Stimulated activated CD4-positive, alpha-beta T cell treated with anti-CD3 and anti-CD28 coated beads, Interleukin-4, amount 100 ng/mL, for 48 hours (primary cell): Measurements from ENCODE around the gene TKT.

ENCODE experiments used
- DNase-seq, 2 donors: peaks; one replicate each; pipeline ENCODE4 v3.0.0-alpha.2; 2020; ENCODE audit warnings: low read depth in 2 of 2

The TKT gene

DNA sequence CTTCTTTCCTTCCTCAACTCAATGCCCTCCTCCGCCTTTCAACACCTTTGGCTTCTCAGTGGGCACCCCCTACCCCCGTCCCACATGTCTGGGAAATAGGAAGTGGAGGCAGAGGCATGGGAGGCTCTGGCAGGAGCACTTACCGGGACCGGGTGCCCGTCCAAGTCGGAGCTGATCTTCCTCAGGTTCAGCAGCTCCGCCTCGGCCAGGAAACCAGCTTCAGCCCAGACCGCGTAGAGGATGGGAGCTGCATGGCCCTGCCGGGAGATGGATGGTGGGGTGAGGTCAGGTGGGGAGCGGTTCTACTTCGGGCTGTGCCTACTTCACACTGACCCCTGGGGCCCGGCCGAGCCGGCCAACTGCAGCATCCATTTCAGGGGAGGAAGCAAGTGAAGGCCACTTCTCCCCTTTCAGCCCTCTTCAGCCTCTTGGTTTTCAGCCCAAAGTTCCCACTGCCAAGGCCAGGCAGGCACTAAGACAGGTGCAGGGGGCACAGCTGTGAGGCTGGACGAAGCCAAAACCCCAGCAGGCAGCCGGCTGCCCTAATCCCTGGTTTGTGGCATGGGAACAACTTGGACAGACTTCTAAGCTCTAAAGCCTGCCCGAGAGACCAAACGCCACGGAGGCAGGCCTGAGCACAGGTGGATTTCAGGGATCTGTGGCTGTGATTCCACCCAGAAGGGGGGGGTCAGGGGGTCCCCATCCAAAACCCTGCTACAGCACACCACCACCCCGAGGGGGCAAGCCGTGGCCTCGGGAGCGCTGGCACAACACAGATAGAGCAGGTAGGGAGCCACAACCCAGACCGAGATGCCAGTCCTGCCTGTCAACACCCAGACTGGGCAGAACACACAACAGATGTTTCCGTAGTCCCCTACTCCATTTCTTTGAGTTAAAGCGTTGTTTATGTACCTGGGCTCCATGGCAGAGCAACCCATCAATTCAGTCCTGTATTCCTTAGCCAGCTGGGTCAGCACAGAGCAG, 14.5 kb downstream of the TKT start:
- no peak for DNase-seq

DNA sequence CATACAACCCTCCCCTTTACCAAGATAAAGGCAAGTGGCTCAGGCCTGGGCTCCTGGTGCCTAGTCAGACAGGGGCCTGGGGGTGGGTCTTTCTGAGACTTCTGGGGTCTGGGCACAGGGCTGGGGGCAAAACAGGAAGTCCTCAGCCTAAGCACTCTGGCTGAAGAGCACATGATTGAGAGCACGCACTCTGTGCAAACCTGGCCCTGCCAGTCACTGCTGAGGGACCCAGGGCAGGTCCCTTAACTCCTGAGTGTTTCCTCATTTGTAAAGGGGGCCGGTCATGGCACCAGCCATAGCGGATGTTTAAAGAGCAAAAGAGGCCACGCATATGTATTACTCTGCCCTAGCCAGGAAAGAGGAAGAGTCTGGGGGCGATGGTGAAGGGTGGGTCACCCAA, 16.0 kb downstream of the TKT start:
- no peak for DNase-seq

DNA sequence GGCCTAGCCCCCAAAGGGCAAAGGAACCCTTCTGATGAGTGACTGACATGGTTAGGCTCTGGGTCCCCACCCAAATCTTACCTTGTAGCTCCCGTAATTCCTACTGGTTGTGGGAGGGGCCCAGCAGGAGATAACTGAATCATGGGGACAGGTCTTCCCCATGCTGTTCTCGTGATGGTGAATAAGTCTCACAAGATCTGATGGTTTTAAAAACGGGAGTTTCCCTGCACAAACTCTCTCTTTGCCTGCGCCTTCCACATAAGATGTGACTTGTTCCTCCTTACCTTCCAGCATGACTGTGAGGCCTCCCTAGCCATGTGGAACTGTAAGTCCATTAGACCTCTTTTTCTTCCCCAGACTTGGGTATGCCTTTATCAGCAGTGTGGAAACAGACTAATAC, 16.9 kb downstream of the TKT start:
- no peak for DNase-seq

DNA sequence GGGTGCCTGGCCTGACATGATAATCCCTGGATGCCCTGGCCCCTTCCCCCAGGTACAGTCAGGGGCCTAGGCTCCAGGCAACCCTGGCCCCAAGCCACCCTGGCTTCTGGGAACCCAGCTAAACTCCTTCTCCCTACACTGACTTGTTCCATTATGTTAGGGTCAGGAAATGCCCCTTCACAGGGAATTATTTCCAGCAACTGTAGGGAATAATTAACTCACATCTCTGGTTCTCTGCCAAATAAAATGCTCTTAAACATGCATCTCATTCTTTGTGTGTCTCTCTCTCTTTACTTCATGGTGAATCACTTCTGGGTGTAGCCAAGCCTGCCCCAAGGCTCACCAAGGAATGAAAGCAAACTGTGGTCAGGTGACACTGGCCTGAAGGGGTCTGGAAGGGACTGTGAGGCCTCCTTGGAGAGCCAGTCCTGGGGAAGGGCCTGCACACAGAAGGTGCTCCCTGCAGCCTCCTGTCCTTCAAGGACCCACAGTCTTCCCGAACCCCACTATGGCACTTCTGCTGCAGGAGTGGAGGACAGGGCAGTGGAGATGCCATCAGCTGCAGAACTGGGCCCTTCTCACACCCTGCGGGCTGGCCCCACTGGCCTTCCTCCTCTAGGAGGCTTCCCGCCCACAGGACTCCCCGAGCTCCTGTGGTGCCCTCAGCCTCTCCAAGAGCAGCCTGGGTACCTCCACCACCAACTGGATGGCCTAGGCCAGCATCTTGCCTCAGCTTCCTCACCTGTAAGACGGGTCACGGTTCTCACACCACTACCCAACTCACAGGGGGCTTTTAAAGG, 17.6 kb downstream of the TKT start:
- DNase-seq = no peak

DNA sequence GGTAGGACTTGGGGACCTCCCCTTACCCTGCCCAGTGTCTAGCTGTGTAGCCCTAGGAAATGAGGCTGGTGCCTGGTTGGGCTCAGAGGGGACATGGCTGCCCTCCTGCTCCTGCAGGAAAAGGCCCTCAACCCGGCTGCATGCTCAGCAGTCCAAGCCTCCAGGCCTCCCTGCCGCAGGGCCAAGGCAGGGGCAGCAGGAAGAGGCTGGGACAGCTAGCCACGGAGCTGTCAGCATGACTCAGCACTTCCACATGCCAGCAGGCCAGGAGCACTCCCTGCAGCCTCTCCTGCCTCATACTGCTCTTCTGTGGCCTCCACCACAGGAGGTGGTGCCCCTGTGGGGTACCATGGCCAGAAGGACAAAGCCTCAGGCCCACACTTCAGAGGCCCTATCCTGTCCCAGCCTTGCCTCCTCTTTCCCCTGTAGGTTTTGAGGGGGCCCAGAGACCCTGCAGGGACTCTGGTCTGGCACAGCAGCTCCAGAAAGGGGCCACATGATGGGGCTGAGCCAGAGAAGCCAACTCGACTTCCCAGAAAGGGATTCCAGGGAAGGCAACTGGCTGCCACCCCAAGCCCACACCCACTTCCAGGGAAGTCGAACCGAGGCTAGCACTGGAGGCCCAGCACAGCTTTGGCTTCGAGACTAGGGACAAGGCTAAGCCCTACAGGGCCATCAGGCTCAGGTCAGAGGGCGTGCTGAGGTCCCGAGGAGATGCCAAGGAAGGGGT, 19.5 kb downstream of the TKT start:
- no peak for DNase-seq

DNA sequence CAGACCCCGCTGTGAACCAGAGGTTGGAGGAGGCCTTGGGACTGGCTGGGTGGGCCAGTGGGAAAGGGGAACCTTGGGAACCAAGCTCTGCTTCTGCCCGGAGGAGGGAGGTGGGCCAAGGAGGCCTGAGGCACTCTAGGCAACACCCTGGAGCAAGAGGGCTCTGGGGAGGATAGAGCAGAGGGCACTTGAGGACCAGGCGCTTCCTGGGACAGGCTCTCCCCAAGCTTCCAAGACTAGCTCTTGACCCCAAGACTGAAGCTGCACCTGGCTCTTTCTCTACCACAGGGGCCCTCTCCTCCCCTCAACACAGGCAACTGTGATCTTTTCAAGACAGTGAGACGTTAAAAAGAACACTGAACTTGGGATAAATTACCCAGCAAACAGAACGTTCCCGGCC, 20.3 kb downstream of the TKT start:
- DNase-seq = no peak

DNA sequence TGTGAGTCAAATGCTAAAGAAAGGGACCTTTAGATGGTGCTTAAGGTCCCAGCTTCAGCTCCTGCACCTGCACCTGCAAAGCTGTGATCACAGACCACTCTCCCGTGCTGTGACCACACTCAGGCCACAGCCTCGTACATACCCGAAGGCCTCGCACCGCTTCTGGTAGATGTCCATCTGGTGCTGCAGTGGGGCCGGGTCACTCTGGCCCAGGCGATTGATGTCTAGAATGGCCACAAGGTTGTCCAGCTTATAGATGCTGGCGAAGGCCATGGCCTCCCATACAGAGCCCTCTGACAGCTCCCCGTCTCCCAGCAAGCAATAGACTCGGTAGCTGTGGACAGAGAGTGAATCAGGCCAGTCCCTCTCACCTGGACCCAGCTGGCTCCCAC, 21.0 kb downstream of the TKT start:
- no peak for DNase-seq

DNA sequence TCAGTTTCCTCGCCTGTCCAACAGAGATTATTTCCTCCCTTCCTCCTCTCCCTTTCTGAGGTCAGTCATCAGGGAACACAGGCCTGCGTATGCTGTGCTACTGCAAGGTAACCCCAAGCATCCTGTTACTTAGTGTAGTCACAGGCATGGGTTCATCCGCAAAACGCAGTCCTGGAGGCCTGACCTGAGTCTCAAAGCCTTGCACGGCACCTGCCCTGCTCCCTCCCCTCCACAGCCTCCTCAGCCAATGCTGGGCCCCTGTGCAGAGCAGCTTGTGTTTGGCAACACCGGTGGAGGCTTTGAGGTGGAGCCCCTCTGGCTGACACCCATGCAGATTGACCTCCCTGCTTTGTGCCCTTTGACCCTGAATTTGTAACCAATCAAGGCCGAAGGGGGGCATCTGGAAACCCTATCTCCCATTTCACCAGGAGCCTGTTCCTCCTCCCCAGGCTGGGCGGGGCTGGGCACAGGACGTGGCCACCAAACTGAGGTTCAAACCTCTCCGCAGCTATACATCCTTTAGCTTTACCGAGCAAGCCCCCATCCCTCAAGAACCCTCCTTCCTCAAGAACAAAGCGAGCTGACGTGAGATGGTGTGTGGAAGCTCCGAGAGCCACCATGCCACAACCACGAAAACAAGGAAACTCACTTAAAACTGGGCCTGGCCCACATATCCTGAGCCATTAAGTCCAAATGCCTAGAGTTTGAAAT, 21.5 kb downstream of the TKT start:
- DNase-seq = no peak

DNA sequence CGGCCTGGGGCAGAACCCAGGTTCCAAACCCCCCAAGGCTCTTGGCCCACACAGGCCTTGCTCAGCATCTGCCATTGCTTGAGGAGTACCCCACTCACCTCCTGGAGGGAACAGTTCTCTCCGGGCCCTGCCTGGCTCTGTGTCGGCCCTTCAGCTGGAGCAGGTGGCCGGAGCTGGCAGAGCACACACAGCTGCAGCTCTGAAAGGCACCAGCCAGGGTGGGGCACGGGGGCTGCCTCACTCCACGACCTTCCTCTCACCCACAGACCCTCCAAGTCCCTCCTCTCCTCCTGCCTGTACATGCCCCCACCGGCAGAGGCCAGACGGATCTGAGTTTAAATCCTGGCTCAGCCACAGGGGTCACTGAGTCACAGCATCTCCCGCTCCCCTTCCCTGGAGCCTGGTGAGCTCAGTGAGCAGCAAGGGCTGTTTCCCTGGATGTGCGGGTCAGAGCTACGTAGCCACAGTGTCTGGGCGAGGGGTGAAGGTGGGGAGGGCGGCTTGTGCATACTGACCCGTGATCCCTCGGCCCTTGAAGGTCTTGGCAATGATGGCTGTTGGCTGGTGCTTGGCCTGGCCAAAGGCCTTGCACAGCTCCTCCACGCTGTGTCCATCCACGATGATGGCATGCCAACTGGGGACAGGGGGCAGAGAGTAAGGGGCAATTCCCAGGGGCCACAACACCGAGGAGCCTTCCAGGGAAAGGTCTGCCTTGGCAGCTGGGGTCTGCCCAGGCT, 23.0 kb downstream of the TKT start:
- DNase-seq = no peak

DNA sequence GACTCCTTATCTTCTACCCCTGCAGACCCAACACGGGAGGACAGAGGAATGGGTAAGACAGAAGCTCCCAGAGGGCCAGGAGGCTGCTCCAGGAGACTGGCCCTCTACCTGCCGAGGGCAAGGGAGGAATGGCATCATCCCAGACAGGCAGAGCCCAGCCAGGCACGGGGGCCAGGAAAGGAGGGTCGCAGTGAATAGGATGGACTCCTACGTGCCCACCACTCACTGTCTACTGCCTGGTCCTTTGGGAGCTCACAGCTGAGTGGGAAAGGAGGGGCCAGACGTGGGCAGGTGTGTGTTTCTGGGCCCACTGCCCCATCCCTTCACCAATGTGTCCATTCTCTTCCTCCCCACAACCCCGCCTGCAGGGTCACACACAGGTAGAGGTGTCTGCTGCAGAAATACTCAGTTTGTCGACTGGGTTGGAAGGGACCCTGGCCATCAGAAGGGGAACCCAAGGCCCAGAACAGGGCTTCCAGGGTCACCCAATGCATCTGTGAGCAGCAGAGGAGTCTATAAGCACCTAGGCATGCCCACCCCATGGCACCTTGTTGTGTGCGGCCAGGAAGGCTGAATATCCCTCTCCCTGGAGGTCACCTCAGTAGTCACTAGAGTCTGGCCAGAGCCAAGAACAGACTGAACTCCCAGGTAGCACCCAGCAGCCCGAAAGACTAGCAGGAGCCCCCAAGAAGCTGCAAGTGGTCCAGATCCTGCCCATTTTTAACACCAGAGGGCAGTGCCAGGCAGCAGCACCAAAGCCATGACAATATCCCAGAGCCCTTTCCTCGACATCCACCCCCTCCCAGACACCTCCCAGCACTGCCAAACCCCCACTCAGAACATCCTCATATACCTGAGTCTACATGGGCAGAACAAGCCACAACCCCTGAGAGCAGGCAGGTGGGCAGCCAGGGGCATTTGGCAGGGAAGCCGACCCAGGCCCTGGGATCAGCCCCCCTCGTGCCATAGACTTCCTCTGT, 24.0 kb downstream of the TKT start:
- no peak for DNase-seq

DNA sequence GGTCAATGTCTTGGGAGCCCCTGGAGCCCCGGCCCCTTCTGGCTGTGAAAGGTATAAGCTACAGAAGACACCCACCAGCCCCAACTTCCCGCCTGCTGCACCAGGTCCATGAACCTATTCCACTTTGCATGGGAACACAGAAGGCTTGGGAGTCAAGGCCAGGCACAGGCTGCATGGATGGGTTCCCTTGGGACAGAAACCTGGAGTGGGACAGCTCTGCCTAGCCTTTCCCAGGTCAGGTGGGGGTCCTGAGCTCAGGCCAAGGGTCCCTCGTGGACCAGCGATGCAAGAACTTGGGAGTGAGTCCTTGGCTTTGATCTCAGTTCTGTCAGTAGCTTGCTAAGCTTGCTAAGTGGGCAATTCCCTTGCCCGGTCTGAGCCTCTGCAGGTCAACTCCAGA, 25.0 kb downstream of the TKT start:
- DNase-seq = no peak

DNA sequence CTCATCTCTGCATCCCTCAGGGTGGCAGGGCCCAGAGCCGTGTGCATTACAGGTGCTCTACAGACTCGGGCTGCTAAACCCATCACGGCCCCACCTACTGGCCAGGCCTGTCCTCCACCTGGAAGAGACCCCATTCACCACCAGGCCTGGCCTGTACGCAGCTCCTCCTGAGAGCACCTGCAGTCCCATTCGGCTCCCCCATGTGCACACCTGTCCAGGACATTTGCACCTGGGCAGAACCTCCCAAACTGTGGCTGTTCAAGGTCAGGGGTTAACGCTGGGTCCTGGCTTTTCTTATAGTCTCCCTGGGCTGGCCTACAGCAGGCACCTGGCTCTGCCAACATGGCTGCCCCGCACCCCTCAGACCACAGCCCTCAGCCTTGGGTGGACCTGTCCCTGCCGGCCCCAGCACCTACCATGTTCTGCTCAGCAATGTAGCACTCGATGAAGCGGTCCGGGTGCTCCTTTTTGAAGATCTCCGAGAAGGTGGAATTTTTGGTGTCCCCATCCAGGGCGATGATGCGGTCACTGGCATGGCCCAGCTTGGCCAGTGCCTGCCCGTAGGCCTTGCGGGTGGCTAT, 25.7 kb downstream of the TKT start:
- no peak for DNase-seq

DNA sequence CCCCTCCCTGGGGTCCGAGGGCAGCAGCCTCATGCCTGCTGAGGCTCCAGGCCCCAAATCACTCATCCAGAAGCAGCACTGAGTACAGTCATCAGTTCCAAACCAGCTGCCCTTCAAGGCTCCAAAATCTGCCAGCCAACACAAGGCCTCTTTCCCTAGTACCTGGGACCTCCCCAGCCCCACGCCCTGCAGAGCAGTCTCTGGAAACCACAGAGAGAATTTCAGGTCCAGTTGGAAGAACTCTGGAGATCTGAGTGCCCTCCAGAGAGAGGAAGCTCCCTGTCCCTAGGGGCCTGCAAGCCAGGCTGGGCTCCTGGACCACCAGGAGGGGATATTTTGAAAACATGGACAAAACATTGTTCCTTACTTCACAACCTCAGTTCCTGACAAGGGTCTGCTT, 26.2 kb downstream of the TKT start:
- DNase-seq = no peak

DNA sequence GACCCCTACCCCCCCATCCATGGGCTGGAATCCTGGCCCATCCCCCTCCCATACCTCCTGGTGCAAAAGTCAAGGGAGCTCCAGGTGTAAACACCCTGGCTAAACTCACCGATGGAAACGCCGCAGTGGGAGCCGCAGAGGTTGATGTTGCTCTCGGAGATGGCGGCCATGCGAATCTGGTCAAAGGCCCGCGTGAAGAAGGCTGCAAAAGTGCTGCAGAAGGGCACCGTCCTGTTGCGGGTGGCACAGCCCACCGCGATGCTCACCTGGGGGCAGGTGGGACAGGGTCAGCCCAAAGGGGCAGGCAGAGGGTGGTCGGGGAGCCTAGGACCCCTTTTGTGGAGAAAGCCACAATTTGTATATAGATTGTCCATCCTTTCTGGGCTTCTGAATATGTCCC, 26.7 kb downstream of the TKT start:
- DNase-seq = no peak

DNA sequence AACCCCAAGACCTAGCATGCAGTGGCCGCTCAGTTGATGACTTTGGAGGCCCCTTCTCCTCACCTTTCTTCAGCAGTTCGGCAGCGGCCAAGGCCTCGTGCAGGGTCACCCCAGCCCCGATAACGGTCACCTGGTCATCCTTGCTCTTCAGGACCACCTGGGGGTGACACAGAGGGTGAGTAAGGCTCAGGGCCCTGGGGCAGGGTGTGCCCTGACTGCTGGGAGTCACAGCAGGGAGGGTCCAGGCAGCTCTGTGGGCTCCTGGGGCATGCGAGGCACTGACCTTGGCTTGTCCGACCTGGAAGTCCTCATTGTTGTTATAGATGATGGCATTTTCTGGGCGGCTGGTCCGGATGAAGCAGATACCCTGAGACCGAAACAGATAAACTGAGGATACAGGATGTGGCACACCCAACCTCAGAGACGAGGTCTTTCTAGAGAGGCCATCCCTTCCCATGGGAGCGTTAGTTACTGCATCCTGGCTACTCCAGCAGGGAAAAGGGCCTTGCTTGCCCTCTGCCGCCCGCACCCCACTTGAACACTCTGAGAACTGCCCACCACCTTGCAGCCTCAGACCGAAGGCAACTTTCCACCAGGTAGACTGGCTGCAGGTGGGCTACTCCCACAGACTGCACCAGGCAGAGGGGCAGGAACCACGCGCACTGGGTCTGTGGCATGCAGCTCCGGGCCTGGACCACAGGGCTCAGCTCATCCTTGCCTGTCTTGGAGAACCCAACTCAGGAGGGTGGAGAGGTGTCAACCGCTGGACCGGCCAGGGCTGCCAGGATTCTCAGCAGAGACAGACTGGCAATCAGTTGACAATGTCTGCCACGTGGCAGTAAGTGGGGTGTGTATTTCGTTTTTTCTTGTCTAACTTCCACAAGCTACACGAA, 27.6 kb downstream of the TKT start:
- DNase-seq = no peak

DNA sequence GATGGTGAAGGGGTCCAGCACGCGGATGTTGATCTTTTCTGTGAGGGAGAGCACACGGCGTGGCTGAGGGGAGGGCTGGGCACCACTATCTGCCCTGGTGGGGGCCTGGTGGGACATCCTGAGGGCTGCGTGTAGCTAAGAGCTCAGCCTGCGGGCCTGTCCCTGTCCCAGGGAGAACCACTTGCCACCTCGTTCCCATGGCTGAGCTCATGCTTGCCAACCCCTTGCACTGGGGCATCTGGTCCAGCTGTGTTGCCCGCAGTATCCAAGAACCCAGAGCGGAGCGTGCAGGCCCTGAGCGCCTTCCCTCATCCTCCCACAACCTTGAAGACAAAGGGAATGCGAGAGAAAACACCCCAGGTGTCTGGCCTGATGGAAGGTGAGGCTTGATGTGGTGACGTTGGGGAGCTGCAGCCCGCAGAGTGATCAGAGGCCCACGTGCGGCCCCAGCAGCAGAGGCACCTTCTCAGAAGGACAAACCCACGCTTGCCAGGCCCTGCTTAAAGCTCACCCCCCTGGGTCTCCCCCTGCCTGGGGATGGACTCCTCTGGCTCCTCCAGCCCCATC, 28.9 kb downstream of the TKT start:
- DNase-seq = no peak

DNA sequence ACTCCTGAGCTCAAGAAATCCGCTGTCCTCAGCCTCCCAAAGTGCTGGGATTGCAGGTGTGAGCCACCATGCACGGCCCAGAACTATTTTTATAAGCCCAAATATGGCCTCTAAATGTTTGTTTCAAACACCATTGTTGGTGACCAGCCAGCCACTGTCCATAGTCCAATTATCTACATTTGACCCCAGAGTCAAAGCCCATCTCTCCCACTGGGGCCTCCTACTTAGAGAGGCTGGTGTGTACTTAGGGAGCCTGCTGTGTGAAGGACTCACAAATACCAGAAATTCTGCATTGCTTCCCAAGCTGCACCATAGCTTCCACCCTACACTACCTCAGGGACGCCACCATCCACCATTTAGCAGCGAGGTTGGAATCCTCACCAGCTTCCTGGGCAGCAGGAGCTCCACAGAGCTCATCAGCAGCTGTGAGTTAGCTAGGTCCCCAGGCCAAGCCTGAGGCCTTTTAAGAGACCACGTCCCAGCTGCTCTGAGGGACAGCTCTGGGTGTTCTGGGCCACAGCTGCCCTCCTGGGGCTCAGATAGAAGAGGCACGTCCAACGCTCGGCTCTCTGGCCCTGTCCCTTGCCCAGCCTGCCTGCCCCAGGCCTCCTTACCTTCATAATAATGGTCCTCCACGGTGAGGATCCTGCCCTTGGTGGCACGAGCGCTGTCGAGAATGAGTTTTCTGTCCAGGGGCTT, 29.5 kb downstream of the TKT start:
- DNase-seq = no peak
